Neural cell (in vitro differentiated cells): ENCODE measurements around the gene XRCC6. TPM values are rescaled to one million over a fixed set of nuclear protein-coding genes. Genes with fewer than 3 reads are reported as not detected.
A peak's percentile ranks its signal among the peaks of the same experiment; 100 is the strongest.
"Not testable (repeated sequence)": the region's sequence is repeated elsewhere in the genome, so short reads cannot be mapped to it uniquely, and the experiment has no call there.

Source experiments
- H2AFZ ChIP-seq: fragments of 200-600, 300-800 bp; sonication (generic), shearing (Covaris generic); 2 replicates; pipeline ENCODE4 v1.6.0; 2014; ENCODE audit warnings: low read depth, mild to moderate bottlenecking, antibody characterized with exemption, low read length, moderate library complexity
- H3F3A ChIP-seq: fragments of 200-600 bp; shearing (Covaris generic); 2 replicates; pipeline ENCODE4 v1.6.1; 2016; ENCODE audit warnings: mild to moderate bottlenecking, moderate library complexity, mixed read lengths, antibody characterized with exemption, low read length; ENCODE audit not compliant: insufficient read depth, poor library complexity, severe bottlenecking
- H3K27ac ChIP-seq: fragments of 200-600, 300-800 bp; sonication (generic), shearing (Covaris generic); 2 replicates; pipeline ENCODE4 v1.5.1; 2014; ENCODE audit warnings: mild to moderate bottlenecking, low read length, moderate library complexity
- H3K27me3 ChIP-seq: fragments of 300-800, 200-600 bp; sonication (generic), shearing (Covaris generic); 2 replicates; pipeline ENCODE4 v1.6.0; 2014; ENCODE audit warnings: mild to moderate bottlenecking, low read depth, low read length, moderate library complexity; ENCODE audit not compliant: insufficient read depth
- H3K36me3 ChIP-seq: fragments of 300-800, 200-600 bp; sonication (generic), shearing (Covaris generic); 2 replicates; pipeline ENCODE4 v1.5.1; 2014; ENCODE audit warnings: mild to moderate bottlenecking, antibody characterized with exemption, low read length, moderate library complexity; ENCODE audit not compliant: insufficient read depth
- H3K4me2 ChIP-seq: fragments of 300-800, 200-600 bp; sonication (generic), shearing (Covaris generic); 2 replicates; pipeline ENCODE4 v1.6.0; 2014; ENCODE audit warnings: mild to moderate bottlenecking, low read length
- H3K4me3 ChIP-seq: fragments of 300-800, 200-600 bp; sonication (generic), shearing (Covaris generic); 2 replicates; pipeline ENCODE4 v1.5.1; 2014; ENCODE audit warnings: mild to moderate bottlenecking, low read length, moderate library complexity
- H3K79me2 ChIP-seq: fragments of 200-600 bp; shearing (Covaris generic); replicated peaks from 2 replicates; pipeline ENCODE4 v1.6.0; 2014; ENCODE audit warnings: mild to moderate bottlenecking, low read length, moderate library complexity; ENCODE audit not compliant: insufficient read depth
- H3K9ac ChIP-seq: fragments of 300-800, 200-600 bp; sonication (generic), shearing (Covaris generic); 2 replicates; pipeline ENCODE4 v1.6.1; 2016; ENCODE audit warnings: mild to moderate bottlenecking, low read length, mixed read lengths
- H3K9me2 ChIP-seq: fragments of 200-600 bp; shearing (Covaris generic); 2 replicates; pipeline ENCODE4 v1.6.1; 2016; ENCODE audit warnings: mild to moderate bottlenecking, low read length, mixed read lengths; ENCODE audit not compliant: insufficient read depth
- H3K9me3 ChIP-seq: fragments of 200-600, 300-800 bp; sonication (generic), shearing (Covaris generic); 2 replicates; pipeline ENCODE4 v1.6.1; 2016; ENCODE audit warnings: mild to moderate bottlenecking, mixed run types, low read length, moderate library complexity, mixed read lengths
- H4K20me1 ChIP-seq: fragments of 200-600 bp; shearing (Covaris generic); 2 replicates; pipeline ENCODE4 v1.6.1; 2016; ENCODE audit warnings: mild to moderate bottlenecking, mixed run types; ENCODE audit not compliant: insufficient read depth
- EP300 ChIP-seq: fragments of 450-650 bp; conservative IDR thresholded peaks from 2 replicates; pipeline ENCODE4 v1.6.1; 2014; ENCODE audit warnings: antibody characterized with exemption, mild to moderate bottlenecking, moderate library complexity; ENCODE audit not compliant: poor library complexity, severe bottlenecking
- EZH2 ChIP-seq: fragments of 200-600, 300-800 bp; shearing (Covaris generic), sonication (generic); IDR thresholded peaks from 2 replicates; pipeline ENCODE4 v1.6.1; 2014; ENCODE audit warnings: antibody characterized with exemption, low read length, borderline replicate concordance, mild to moderate bottlenecking; ENCODE audit not compliant: insufficient read depth, poor library complexity, severe bottlenecking
- MXI1 ChIP-seq: fragments of 450-650 bp; conservative IDR thresholded peaks from 2 replicates; pipeline ENCODE4 v1.6.1; 2014; ENCODE audit warnings: antibody characterized with exemption, mild to moderate bottlenecking; ENCODE audit not compliant: poor library complexity, severe bottlenecking
- POLR2AphosphoS5 ChIP-seq: IDR thresholded peaks from 2 replicates; pipeline ENCODE4 v1.6.1; 2012
- RAD21 ChIP-seq: fragments of 450-650 bp; conservative IDR thresholded peaks from 2 replicates; pipeline ENCODE4 v1.6.1; 2014; ENCODE audit warnings: antibody characterized with exemption, mild to moderate bottlenecking, moderate library complexity
- REST ChIP-seq: IDR thresholded peaks from 2 replicates; pipeline ENCODE4 v1.6.1; 2012; ENCODE audit warnings: borderline replicate concordance
- SMC3 ChIP-seq: fragments of 450-650 bp; conservative IDR thresholded peaks from 2 replicates; pipeline ENCODE4 v1.6.1; 2014; ENCODE audit warnings: antibody characterized with exemption, mild to moderate bottlenecking, moderate library complexity; ENCODE audit not compliant: poor library complexity
- TAF1 ChIP-seq: IDR thresholded peaks from 2 replicates; pipeline ENCODE4 v1.6.1; 2012; ENCODE audit warnings: low read depth
- polyA plus RNA-seq: library from polyadenylated mRNA; depleted of rRNA; stranded (reverse); fragments of >200 nt; gene quantifications from 2 replicates; pipeline ENCODE4 v1.2.3, GENCODE V29; 2014
- TF ChIP-seq, protein P1 (sequence below): fragments of 450-650 bp; IDR thresholded peaks from 2 replicates; pipeline ENCODE4 v1.5.1; 2014; ENCODE audit warnings: antibody characterized with exemption, mild to moderate bottlenecking, moderate library complexity; ENCODE audit not compliant: poor library complexity, severe bottlenecking

Gene XRCC6
- polyA plus RNA-seq, 1 donor from 2014 or later = 398 TPM

GRCh38 chr22:41589391-41590241 lies 31.5 kb upstream of the XRCC6 start, which contains the start of gene PMM1:
Gene PMM1 (minus strand): TSS chr22:41589840. CDS start chr22:41589805, 35 bp downstream.
- Histone ChIP-seq H3F3A (no peaks in the 10 kb centered on the region), H3K36me3 (no peaks in the 10 kb centered on the region), H3K4me2 (peak within 1 kb of the TSS; percentile 94), H3K27me3 (no peaks in the 10 kb centered on the region), H3K9ac (peak within 1 kb of the TSS; percentile 89), H3K79me2 (peaks cover 5% of the 10 kb centered on the region), H2AFZ (peak within 1 kb of the TSS; percentile 73), H3K27ac (peak within 1 kb of the TSS; percentile 82), H3K9me3 (no peaks in the 10 kb centered on the region), H3K4me3 (peak within 1 kb of the TSS; percentile 100), H4K20me1 (no peaks in the 10 kb centered on the region), H3K9me2 (no peaks in the 10 kb centered on the region)
- TF ChIP-seq POLR2AphosphoS5 = peak; percentile 94
- peak; percentile 83 for TF ChIP-seq MXI1
- peak; percentile 84 for TF ChIP-seq TAF1
- TF ChIP-seq, protein P1, sequence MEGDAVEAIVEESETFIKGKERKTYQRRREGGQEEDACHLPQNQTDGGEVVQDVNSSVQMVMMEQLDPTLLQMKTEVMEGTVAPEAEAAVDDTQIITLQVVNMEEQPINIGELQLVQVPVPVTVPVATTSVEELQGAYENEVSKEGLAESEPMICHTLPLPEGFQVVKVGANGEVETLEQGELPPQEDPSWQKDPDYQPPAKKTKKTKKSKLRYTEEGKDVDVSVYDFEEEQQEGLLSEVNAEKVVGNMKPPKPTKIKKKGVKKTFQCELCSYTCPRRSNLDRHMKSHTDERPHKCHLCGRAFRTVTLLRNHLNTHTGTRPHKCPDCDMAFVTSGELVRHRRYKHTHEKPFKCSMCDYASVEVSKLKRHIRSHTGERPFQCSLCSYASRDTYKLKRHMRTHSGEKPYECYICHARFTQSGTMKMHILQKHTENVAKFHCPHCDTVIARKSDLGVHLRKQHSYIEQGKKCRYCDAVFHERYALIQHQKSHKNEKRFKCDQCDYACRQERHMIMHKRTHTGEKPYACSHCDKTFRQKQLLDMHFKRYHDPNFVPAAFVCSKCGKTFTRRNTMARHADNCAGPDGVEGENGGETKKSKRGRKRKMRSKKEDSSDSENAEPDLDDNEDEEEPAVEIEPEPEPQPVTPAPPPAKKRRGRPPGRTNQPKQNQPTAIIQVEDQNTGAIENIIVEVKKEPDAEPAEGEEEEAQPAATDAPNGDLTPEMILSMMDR = peak; percentile 36
- no peak for TF ChIP-seq EP300
- TF ChIP-seq REST = no peak
- peak; percentile 49 for TF ChIP-seq RAD21
- TF ChIP-seq SMC3 = peak; percentile 61
- no peak for TF ChIP-seq EZH2

- H3K4me2 ChIP-seq, H3K9me3 ChIP-seq, H4K20me1 ChIP-seq, H3K9me2 ChIP-seq, H3K27me3 ChIP-seq, H3F3A ChIP-seq, H3K4me3 ChIP-seq, H3K27ac ChIP-seq, H3K36me3 ChIP-seq, H2AFZ ChIP-seq, H3K79me2 ChIP-seq, H3K9ac ChIP-seq: not testable (repeated sequence)
Observed at GRCh38 chr22:41593336-41593960, 27.6 kb upstream of the XRCC6 start.
